DMS153 (cell line): ENCODE measurements around the gene NDUFA8.
"Not testable (repeated sequence)": the region's sequence is repeated elsewhere in the genome, so short reads cannot be mapped to it uniquely, and the experiment has no call there.

ENCODE experiments used
- DNase-seq: peaks from one replicate; lab custom pipeline; 2025; lab: John Stamatoyannopoulos, UW

Gene NDUFA8

GRCh38 chr9:122120316-122121071 is 39.1 kb downstream of the NDUFA8 start:
- no peak for DNase-seq

GRCh38 chr9:122119721-122120120 is 39.9 kb downstream of the NDUFA8 start:
- no peak for DNase-seq

GRCh38 chr9:122119166-122119521 is 40.4 kb downstream of the NDUFA8 start:
- DNase-seq: no peak

DNA sequence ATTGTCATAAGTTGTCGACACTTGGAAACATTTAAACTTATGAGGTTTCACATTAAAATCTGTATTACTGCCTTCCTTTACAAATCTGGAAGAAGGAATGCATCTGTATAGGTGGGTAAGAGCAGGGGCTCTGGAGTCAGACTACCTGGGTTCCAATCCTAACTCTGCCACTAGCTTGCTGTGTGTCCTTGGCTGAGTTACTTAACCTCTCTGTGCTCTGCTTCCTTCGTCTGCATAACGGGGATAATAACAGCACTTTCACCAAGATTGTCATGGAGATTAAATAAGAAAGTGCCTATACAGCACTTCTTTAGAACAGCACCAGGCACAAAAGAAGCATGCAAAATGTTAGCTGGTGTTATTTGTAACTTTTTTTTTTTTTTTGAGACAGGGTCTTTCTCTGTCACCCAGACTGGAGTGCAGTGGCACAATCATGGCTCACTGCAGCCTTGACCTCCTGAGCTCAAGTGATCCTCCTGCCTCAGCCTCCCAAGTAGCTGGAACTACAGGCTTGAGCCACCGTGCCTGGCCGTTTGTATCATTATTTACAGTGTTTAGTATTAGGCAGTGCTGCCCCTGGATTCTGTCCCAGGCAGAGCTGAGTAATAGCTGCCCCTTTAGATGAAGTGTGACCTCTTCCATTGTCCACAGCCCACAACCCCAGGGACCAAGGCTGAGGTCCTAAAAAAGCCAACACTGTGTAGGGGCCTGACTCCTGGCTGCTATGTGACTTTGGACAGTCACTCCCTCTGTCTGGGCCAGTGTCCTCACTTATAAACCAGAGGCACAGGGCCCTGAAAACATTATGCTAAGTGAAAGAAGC is 41.0 kb downstream of the NDUFA8 start:
- DNase-seq: no peak

GRCh38 chr9:122117241-122117640 is 42.3 kb downstream of the NDUFA8 start:
- not testable (repeated sequence) for DNase-seq

GRCh38 chr9:122116448-122117173 is 43.0 kb downstream of the NDUFA8 start:
- DNase-seq: no peak

- DNase-seq: no peak
Measured at GRCh38 chr9:122116040-122116439, 43.5 kb downstream of the NDUFA8 start.

- no peak for DNase-seq
Measured at GRCh38 chr9:122115176-122116035, 44.2 kb downstream of the NDUFA8 start.

DNA sequence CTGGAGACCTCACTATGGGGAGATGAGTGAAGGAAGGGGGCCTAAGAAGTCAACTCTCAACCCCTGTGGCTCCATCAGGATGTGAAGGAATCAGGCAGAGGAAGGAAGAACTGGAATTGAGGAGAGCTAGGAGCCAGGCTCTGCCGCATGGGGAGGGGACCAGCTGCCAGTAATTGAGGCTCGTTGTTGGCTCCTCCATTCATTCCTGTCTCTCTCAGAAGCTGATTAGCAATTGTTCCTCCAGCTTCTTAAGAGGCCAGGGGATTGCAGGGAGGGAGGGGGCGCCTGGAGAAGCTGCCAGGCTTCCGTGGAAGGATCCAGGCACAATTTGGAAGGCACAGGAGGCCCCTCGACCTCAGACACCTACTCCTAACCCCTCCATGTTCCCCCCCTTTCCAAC is 46.0 kb downstream of the NDUFA8 start:
- DNase-seq: no peak

DNA sequence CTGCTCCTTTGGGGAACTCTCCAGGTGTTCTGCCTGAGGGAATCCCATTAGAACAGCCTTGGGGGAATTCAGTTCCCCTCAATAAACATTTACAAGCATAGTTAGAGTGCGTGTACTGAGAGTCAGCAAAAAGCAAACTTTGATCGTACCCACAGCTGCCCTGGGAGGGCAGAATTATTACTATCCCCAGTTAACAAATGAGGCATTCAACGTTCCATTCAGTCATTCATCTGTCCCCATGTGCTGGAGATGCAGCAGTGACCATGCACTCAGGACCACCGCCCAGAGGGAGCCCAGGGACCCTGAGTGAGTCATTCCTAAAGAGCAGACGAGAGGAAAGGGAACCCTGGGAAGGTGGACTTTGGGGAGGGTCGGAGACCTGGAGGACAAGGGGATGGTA is 47.3 kb downstream of the NDUFA8 start:
- no peak for DNase-seq

GRCh38 chr9:122111413-122112085 is 48.0 kb downstream of the NDUFA8 start:
- DNase-seq: no peak

DNA sequence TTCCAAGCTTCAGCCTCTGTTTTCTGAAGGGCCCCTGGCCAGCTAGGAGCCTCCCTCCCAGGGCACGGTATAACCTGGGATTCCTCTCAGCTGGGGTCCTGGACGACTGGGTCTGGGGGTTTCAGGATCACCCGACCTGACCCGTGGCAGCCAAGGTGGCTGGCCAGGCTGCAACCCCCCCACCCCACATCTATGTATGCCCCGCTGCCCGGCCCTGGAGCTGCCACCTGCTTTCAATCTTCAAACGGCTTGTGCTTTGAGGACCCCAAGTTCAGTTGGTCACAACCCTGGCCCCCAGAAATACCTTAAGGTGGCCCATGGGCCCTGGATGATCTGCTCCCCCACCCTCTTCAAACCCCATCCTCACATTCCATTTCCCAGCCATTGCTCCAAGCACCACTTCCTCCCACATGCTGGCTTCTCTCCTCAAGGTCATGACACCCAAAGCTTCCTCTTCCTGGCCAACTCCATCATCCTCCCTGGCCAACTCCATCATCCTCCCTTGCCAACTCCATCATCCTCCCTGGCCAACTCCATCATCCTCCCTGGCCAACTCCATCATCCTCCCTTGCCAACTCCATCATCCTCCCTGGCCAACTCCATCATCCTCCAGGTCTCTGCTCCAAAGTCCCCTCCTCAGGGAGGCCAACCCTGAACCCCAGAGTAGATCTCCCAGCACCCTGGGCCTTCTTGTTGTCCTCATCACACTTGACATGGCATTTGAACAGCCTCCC is 49.3 kb downstream of the NDUFA8 start:
- DNase-seq: no peak

- DNase-seq: no peak
Measured at GRCh38 chr9:122109035-122109813, 50.4 kb downstream of the NDUFA8 start.

GRCh38 chr9:122107291-122107805 is 52.2 kb downstream of the NDUFA8 start:
- no peak for DNase-seq

GRCh38 chr9:122106576-122106975 is 53.0 kb downstream of the NDUFA8 start:
- DNase-seq: no peak

DNA sequence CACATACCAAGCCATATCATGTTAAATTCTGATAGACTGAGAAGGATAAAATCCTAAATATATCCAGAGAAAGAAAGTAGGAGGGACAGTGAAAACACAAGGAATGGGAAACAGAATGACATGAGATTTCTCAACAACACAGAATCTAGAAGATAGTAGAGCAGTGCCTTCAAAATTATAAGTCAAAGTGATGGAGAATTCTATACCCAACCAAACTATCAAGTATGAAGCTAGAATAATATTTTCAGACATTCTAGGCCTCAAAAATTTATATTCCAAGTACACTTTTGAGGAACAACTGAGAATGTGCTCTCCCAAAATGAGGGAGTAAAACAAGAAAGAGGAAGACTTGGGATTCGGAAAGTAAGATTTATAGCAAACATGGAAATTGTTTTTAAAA is 55.6 kb downstream of the NDUFA8 start:
- DNase-seq: no peak

- DNase-seq: no peak
Measured at GRCh38 chr9:122102156-122102555, 57.4 kb downstream of the NDUFA8 start.

- no peak for DNase-seq
Measured at GRCh38 chr9:122100756-122101155, 58.8 kb downstream of the NDUFA8 start.

- DNase-seq: peak; percentile 28
Measured at GRCh38 chr9:122099271-122099869, 60.2 kb downstream of the NDUFA8 start.
